Stimulated activated CD8-positive, alpha-beta memory T cell treated with anti-CD3 and anti-CD28 coated beads, Interleukin-7, amount 100 ng/mL, for 4 hours (primary cell): ENCODE measurements around the gene TTC5.
"Not testable (repeated sequence)": the region's sequence is repeated elsewhere in the genome, so short reads cannot be mapped to it uniquely, and the experiment has no call there.

ENCODE experiments used
- DNase-seq, 2 donors: peaks; one replicate each; pipeline ENCODE4 v3.0.0-alpha.2; 2020; ENCODE audit warnings: low read depth in 2 of 2

Gene TTC5

GRCh38 chr14:20302042-20302755 is 3.6 kb downstream of the TTC5 start:
- DNase-seq: no peak

- no peak for DNase-seq
Measured at GRCh38 chr14:20295067-20295466, 10.7 kb downstream of the TTC5 start.

GRCh38 chr14:20294636-20295035 is 11.1 kb downstream of the TTC5 start:
- DNase-seq: no peak

GRCh38 chr14:20281998-20282397 is 23.8 kb downstream of the TTC5 start:
- not testable (repeated sequence) for DNase-seq

GRCh38 chr14:20280265-20280664 is 25.5 kb downstream of the TTC5 start:
- not testable (repeated sequence) for DNase-seq

GRCh38 chr14:20278414-20278813 is 27.3 kb downstream of the TTC5 start:
- DNase-seq: no peak

- no peak for DNase-seq
Measured at GRCh38 chr14:20277409-20277808, 28.3 kb downstream of the TTC5 start.

- DNase-seq: no peak
Measured at GRCh38 chr14:20274062-20274461, 31.7 kb downstream of the TTC5 start.

- DNase-seq: not testable (repeated sequence)
Measured at GRCh38 chr14:20264361-20264760, 41.4 kb downstream of the TTC5 start.

- DNase-seq: no peak
Measured at GRCh38 chr14:20262642-20263128, 43.1 kb downstream of the TTC5 start.

- DNase-seq: no peak
Measured at GRCh38 chr14:20247646-20248246, 58.0 kb downstream of the TTC5 start.
